Measurements from ENCODE around the gene PDE1C.
A peak's percentile ranks its signal among the peaks of the same experiment; 100 is the strongest.

PDE1C gene

DNA sequence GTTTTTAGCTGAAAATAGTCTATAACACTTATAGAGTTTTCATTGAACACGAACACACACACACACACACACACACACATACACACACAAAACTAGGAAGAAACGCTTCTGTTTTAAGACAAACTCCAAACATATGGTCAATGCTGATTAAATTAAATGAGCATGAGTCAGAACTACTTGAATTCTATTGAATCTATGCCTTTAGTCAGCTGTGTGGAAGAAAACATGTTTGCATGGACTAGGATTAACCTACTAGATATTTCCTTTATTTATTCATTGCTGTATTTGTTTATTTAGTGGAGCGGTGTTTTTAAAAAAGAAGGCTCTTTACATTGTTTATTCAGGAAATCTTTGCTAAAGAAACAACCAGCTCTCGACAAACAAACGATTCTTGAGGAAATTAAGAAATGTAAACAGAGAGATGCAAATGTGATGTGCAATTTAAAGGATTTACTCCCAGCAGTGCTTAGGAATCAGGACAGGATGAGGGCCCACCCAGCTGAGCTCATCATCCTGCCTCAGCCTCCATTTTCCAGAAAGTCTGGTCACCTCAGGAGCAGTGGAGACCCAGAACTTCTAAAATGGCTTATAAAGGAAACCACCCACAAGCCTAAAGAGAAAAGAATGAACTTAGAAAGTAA lies 83.2 kb downstream of the PDE1C start:
- no peak for DNase-seq

- DNase-seq, result no peak
Measured at GRCh38 chr7:31982962-31983361, 87.2 kb downstream of the PDE1C start.

DNA sequence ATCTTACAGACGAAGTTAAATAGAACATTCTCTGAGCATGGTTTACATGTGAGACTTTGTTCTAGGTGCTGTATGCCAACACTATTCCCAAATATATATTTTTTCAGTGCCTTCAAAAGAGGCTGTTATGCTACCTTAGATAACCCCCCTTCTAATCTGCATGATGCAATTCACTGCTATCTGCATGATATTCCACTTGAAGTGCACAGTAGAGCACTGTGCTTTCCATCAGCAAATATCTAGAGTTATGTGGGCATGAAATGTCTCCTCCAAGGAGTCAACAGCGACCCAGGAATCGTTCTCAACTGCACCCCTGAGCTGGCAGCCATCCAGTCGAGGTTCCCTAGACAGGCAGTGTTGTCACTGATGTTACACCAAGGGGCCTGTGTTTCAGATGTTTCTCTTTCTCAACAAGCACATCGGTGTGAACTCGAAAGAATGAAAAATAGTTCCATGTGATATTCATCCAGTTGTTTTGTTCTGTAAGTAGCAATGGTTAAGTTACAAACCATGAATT lies 88.3 kb downstream of the PDE1C start:
- DNase-seq, result no peak

- no peak for DNase-seq
Measured at GRCh38 chr7:31979690-31980330, 90.4 kb downstream of the PDE1C start.

DNA sequence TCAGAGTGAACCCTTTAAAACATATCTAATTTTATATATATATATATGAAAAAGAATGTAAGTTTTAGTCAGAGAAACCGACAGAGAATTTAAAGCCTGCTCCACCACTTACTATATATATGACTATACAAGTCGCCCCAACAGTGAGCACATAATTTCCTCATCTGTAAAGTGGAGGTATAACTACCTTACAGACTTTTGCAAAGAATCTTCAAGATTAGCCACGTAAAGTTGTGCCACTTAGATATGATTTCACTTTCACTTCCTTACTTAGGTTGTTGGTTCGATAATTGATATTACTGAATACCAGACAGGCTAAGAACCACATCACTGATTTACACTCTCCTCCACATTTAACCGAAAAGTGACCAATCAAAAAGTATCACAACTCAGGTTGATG lies 94.7 kb downstream of the PDE1C start:
- no peak for DNase-seq

GRCh38 chr7:31974351-31974750 lies 95.9 kb downstream of the PDE1C start:
- no peak for DNase-seq

GRCh38 chr7:31971049-31971667 lies 99.0 kb downstream of the PDE1C start:
- DNase-seq, result no peak

DNA sequence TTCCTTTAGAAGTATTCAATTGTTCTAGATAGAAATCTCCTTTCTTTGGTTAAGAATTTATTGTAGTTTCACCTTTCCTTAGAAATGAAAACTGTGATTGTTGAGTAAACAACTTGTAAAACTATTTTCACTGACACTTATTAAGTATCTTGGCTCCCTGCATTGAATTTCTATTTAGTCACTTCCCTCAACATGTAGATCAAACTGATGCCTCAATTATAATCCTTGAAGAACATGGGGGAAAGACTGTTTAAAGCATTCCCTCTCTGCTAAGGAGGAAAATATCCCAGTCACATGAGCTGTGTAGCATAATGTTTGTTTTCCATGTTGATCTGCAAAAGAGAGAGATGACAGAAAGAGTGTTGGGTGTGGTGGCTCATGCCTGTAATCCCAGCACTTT lies 99.7 kb downstream of the PDE1C start:
- DNase-seq, result no peak

GRCh38 chr7:31963569-31964175 lies 106.5 kb downstream of the PDE1C start:
- no peak for DNase-seq

GRCh38 chr7:31962246-31962645 lies 108.0 kb downstream of the PDE1C start:
- DNase-seq, result no peak

DNA sequence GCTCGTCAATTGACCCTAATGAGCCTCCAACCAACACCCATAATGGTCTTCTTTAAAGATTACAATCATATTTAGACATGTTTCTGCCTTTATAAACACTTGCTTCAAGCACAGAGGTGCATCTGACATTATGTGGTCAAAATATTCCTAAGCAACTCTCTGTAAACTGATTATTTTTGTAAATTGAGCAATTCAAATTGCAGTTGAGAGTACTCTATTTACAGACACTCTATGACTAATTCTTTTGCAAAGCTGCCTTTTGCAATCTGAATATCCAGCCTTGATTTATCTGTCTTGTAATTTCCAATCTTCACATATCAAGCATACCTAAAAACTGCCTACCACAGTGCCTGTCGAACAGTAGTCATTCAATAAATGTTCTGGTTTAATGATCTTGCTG lies 112.0 kb downstream of the PDE1C start:
- peak in 1 of 4 experiments; percentile 1 for DNase-seq

- DNase-seq, result no peak
Measured at GRCh38 chr7:31957756-31958155, 112.5 kb downstream of the PDE1C start.

- peak in 2 of 4 experiments; percentile 12 to 14 for DNase-seq
Measured at GRCh38 chr7:31957090-31957720, 113.0 kb downstream of the PDE1C start.

GRCh38 chr7:31955641-31956040 lies 114.6 kb downstream of the PDE1C start:
- DNase-seq, result no peak

- no peak for DNase-seq
Measured at GRCh38 chr7:31955021-31955420, 115.2 kb downstream of the PDE1C start.

- no peak for DNase-seq
Measured at GRCh38 chr7:31954500-31954899, 115.7 kb downstream of the PDE1C start.

- DNase-seq, result no peak
Measured at GRCh38 chr7:31953432-31953831, 116.8 kb downstream of the PDE1C start.

- DNase-seq, result no peak
Measured at GRCh38 chr7:31950091-31950755, 120.0 kb downstream of the PDE1C start.

DNA sequence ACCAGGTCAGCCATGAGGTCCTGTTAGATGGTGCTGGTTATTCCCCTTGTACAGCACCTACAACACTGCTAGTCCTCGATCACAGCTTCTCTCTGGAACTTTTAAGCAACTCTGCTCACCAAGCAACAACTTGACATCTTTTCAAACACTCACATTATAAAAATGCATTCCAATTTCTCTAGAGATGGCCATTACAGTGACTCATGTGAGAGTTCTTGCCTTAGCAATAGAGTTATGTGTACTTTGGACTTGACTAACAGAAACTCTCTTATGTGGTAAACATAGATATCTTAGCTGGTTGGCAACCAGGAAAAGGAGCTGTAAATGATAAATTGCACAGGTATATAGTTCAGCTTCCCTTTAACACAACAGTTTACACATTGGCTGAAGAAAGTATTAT lies 122.2 kb downstream of the PDE1C start:
- DNase-seq, result no peak

DNA sequence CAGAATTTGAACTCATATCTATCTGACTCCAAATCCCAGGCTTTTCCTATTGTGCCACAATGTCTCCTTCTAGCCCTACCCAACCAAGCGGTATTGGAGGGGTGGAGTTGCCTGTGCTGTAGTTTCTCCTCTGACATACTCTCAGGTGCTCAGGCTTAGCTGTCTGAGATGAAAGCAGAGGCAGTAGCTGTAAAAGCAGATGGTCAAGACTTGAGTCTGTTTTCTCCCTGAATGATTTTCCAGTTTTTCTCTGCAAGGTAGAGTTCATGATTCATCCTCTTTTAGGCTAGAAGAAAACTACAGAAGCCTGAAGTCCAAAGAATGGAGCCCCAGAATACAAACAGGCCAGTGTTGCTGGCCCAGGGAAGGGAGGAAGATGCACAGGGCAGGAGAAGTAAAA lies 130.0 kb downstream of the PDE1C start:
- no peak for DNase-seq

GRCh38 chr7:31939076-31939475 lies 131.1 kb downstream of the PDE1C start:
- no peak for DNase-seq

GRCh38 chr7:31938650-31939049 lies 131.6 kb downstream of the PDE1C start:
- peak in 1 of 4 experiments; percentile 7 for DNase-seq
